Measurements from ENCODE around the gene KIAA0586. TPM values are rescaled to one million over a fixed set of nuclear protein-coding genes. Genes with fewer than 3 reads are reported as not detected.

KIAA0586 gene
- total and polyA plus RNA-seq, 2 of the 13 experiments (the other 11 are each of a cell fraction or from before 2014, with no cell fraction given), result 12.6 to 25.2 TPM

GRCh38 chr14:58430156-58430555, 2.6 kb downstream of the KIAA0586 start:
- POLR2A ChIA-PET, result no interaction called here
- no peak for TF ChIP-seq ZNF713 (CRISPR knock-in tag; IDR thresholded peaks at IDR 0.05)
- TF ChIP-seq TBL1XR1 (IDR thresholded peaks at IDR 0.05; ENCODE audit: borderline replicate concordance, low read length, partially characterized antibody), result no peak
- TF ChIP-seq, protein P1, sequence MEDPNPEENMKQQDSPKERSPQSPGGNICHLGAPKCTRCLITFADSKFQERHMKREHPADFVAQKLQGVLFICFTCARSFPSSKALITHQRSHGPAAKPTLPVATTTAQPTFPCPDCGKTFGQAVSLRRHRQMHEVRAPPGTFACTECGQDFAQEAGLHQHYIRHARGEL (CRISPR knock-in tag; IDR thresholded peaks at IDR 0.05), result no peak
- no peak for TF ChIP-seq ZBTB38 (CRISPR knock-in tag; IDR thresholded peaks at IDR 0.05)
- no peak for TF ChIP-seq NR2F2 (IDR thresholded peaks at IDR 0.05; ENCODE audit: borderline replicate concordance, low read depth)
- TF ChIP-seq ZNF549 (CRISPR knock-in tag; IDR thresholded peaks at IDR 0.05), result no peak
- no peak for TF ChIP-seq MYC (CRISPR knock-in tag; IDR thresholded peaks at IDR 0.05; ENCODE audit: borderline replicate concordance)
- TF ChIP-seq ZNF230 (CRISPR knock-in tag; IDR thresholded peaks at IDR 0.05), result no peak
- TF ChIP-seq FOXO4 (CRISPR knock-in tag; conservative IDR thresholded peaks at IDR 0.05), result no peak
- TF ChIP-seq KLF15 (CRISPR knock-in tag; IDR thresholded peaks at IDR 0.05; ENCODE audit: borderline replicate concordance), result no peak
- TF ChIP-seq ZNF260 (CRISPR knock-in tag; IDR thresholded peaks at IDR 0.05; ENCODE audit: borderline replicate concordance, low read depth), result no peak
- TF ChIP-seq ZNF468 (CRISPR knock-in tag; IDR thresholded peaks at IDR 0.05), result no peak
- TF ChIP-seq ZNF646 (CRISPR knock-in tag; IDR thresholded peaks at IDR 0.05), result no peak
- no peak for TF ChIP-seq RNF219 (CRISPR knock-in tag; IDR thresholded peaks at IDR 0.05)
- TF ChIP-seq RAD51 (IDR thresholded peaks at IDR 0.05; ENCODE audit: borderline replicate concordance), result no peak
- no peak for TF ChIP-seq ZNF788 (CRISPR knock-in tag; IDR thresholded peaks at IDR 0.05; ENCODE audit: borderline replicate concordance)

More at GRCh38 chr14:58430156-58430555, 2.6 kb downstream of the KIAA0586 start:
- no peaks in the 10 kb centered on the region; a peak in 1 of 5 replicates for H3K27me3 ChIP-seq (ENCODE audit: control insufficient read depth in 1 of 2, insufficient read depth in 2 of 2, low read length in 2 of 2)
- H2AFZ ChIP-seq (ENCODE audit: low read length), result no peak overlapping the region
- WGBS (ENCODE audit: low lambda C conversion rate), result 84% methylated on average over 1 of the region's 1 CpG
- H3K27ac ChIP-seq (ENCODE audit: extremely low read length, insufficient read depth, low read length), result no peak overlapping the region
- DNase-seq (ENCODE audit: low spot score) (no peak), ATAC-seq (no peak), FAIRE-seq (no peak)
- peaks cover 1 to 23% of the 10 kb centered on the region in 2 experiments; a peak in 4 of 5 replicates for H3K36me3 ChIP-seq (replicated peaks in 1 of 2; ENCODE audit: control insufficient read depth in 1 of 2, insufficient read depth in 2 of 2, low read length in 2 of 2)
- no peaks in the 10 kb centered on the region for H3K9me3 ChIP-seq (ENCODE audit: low read length)
- no peaks in the 10 kb centered on the region for H4K20me1 ChIP-seq (ENCODE audit: insufficient read depth, low read length)
- BruUV-seq (replicated peaks), result no TSS peak
- in situ Hi-C loops (cut with HindIII; ENCODE audit: extremely low pct_ligation_motif_present, low pct_unique_long_range_greater_than_20kb), result no loop called here
- CTCF ChIA-PET (ENCODE audit: low intra/inter-chr PET ratio, low total read pairs), result no interaction called here
- H3K79me2 ChIP-seq (ENCODE audit: insufficient read depth, low read length), result peaks cover 44% of the 10 kb centered on the region
- H3K4me3 ChIP-seq (replicated peaks in 1 of 3; ENCODE audit: insufficient read depth in 1 of 3, low read depth in 2 of 3, low read length in 3 of 3), result no peak overlapping the region; a peak in 1 of 6 replicates
- peaks cover 32% of the 10 kb centered on the region for H3K4me1 ChIP-seq (ENCODE audit: insufficient read depth, low read length)
- peak overlapping the region; percentile 80; the same call in 1 of the 2 replicates for H3K4me2 ChIP-seq (ENCODE audit: low read depth, low read length)
- intact Hi-C loops (cut with micrococcal nuclease; ENCODE audit: unreplicated experiment), result no loop called here
- no peak overlapping the region for H3K9ac ChIP-seq (ENCODE audit: insufficient read depth, low read depth, low read length)

All from HepG2 (cell line).